MM.1S (cell line): Measurements from ENCODE around the gene ABCC4.

ENCODE experiments used
- CTCF ChIP-seq: fragments of 300-600 bp; sonication (generic); IDR thresholded peaks from 2 replicates; pipeline ENCODE4 v1.5.1; 2016; ENCODE audit warnings: antibody characterized with exemption, low read length, mixed read lengths
- EZH2 ChIP-seq: fragments of 300-600 bp; sonication (generic); optimal IDR thresholded peaks from 2 replicates; pipeline ENCODE3; 2017; ENCODE audit warnings: low read depth, mild to moderate bottlenecking, antibody characterized with exemption, low read length, mixed read lengths
- EZH2phosphoT487 ChIP-seq: fragments of 300-600 bp; sonication (generic); IDR thresholded peaks from 2 replicates; pipeline ENCODE4 v1.6.1; 2018; ENCODE audit warnings: antibody characterized with exemption, low read length

GRCh38 chr13:95243207-95243606, 58.0 kb downstream of the ABCC4 start:
- TF ChIP-seq CTCF (no peak), EZH2phosphoT487 (no peak), EZH2 (no peak)
